NCI-H2227 treated with DMSO at 0.1 percent for 48 hours (cell line): ENCODE results near the gene C2orf81.
"Not testable (repeated sequence)": the region's sequence is repeated elsewhere in the genome, so short reads cannot be mapped to it uniquely, and the experiment has no call there.

Experiments
- DNase-seq: peaks from one replicate; lab custom pipeline; 2025; lab: John Stamatoyannopoulos, UW

Gene C2orf81

GRCh38 chr2:74421221-74421870 is at the start of gene C2orf81, which contains the start of gene WDR54:
TSS of gene C2orf81 (minus strand) at chr2:74421619. CDS start at chr2:74421560, 59 bp downstream.
TSS of gene WDR54 (plus strand) at chr2:74421730. CDS start at chr2:74422154, 424 bp downstream.
- peak; percentile 95 for DNase-seq

GRCh38 chr2:74470742-74471141 is 49.3 kb upstream of the C2orf81 start:
- DNase-seq = not testable (repeated sequence)

GRCh38 chr2:74464406-74464805 is 43.0 kb upstream of the C2orf81 start:
- no peak for DNase-seq

- DNase-seq = no peak
Observed at GRCh38 chr2:74462786-74463105, 41.3 kb upstream of the C2orf81 start.

GRCh38 chr2:74462054-74462785 is 40.8 kb upstream of the C2orf81 start:
- DNase-seq = no peak

GRCh38 chr2:74461187-74462053 is 40.0 kb upstream of the C2orf81 start:
- no peak for DNase-seq

- DNase-seq = not testable (repeated sequence)
Observed at GRCh38 chr2:74460187-74460586, 38.8 kb upstream of the C2orf81 start.

- not testable (repeated sequence) for DNase-seq
Observed at GRCh38 chr2:74459503-74460118, 38.2 kb upstream of the C2orf81 start.

- DNase-seq = no peak
Observed at GRCh38 chr2:74458938-74459363, 37.5 kb upstream of the C2orf81 start.

GRCh38 chr2:74458132-74458937 is 36.9 kb upstream of the C2orf81 start, which contains the start of gene WBP1:
TSS of gene WBP1 (plus strand) at chr2:74458438. CDS start at chr2:74458603, 165 bp downstream.
- DNase-seq = peak; percentile 100

- DNase-seq = peak; percentile 88
Observed at GRCh38 chr2:74457549-74458131, 36.2 kb upstream of the C2orf81 start.

GRCh38 chr2:74457129-74457548 is 35.7 kb upstream of the C2orf81 start:
- DNase-seq = no peak

- DNase-seq = peak; percentile 99
Observed at GRCh38 chr2:74454654-74455511, 33.5 kb upstream of the C2orf81 start, which contains the start of gene INO80B. TSS of gene INO80B (plus strand) at chr2:74455087. CDS start at chr2:74455117, 30 bp downstream.

- no peak for DNase-seq
Observed at GRCh38 chr2:74450570-74451190, 29.3 kb upstream of the C2orf81 start.

GRCh38 chr2:74448771-74449170 is 27.4 kb upstream of the C2orf81 start:
- DNase-seq = no peak

GRCh38 chr2:74447230-74447999 is 26.0 kb upstream of the C2orf81 start:
- no peak for DNase-seq

GRCh38 chr2:74444498-74445318 is 23.3 kb upstream of the C2orf81 start:
- no peak for DNase-seq
